GM12874 (cell line): ENCODE measurements around the gene SCARB1.

Source experiments
- TF ChIP-seq, protein P1 (sequence below): IDR thresholded peaks from 2 replicates; pipeline ENCODE4 v1.5.1; 2011; ENCODE audit warnings: low read depth, mild to moderate bottlenecking, control low read depth, low read length, moderate library complexity; ENCODE audit not compliant: insufficient read depth

Gene SCARB1

DNA sequence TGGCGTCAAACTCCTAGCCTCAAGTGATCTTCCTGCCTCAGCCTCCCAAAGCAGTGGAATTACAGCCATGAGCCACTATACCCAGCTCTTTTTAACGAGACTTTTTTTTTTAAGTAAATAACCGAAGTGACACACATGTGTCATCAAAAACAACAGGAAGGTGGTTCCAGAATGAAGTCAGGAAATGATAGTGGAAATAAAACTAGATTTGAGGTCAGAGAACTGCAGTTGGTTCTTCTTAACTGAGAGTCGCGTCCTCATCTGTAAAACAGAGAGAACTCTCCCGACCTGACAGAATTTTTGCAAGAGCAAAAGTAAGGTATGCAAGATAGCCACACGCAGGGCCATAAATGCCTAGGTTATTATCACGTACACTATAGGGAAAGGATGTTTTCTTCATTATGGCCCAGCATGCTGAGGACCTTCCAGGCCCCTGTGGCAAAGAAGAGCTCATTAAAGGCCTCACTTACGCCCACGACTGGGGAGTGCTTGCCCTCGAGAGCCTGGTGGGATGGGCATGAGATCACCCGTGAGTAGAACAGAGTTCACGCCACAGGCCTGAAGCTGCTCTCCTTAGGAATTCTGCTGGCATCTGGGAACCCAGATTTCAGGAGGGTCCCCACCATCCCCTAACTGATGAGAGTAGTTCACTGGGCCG is 67.2 kb downstream of the SCARB1 start:
- TF ChIP-seq, protein P1, sequence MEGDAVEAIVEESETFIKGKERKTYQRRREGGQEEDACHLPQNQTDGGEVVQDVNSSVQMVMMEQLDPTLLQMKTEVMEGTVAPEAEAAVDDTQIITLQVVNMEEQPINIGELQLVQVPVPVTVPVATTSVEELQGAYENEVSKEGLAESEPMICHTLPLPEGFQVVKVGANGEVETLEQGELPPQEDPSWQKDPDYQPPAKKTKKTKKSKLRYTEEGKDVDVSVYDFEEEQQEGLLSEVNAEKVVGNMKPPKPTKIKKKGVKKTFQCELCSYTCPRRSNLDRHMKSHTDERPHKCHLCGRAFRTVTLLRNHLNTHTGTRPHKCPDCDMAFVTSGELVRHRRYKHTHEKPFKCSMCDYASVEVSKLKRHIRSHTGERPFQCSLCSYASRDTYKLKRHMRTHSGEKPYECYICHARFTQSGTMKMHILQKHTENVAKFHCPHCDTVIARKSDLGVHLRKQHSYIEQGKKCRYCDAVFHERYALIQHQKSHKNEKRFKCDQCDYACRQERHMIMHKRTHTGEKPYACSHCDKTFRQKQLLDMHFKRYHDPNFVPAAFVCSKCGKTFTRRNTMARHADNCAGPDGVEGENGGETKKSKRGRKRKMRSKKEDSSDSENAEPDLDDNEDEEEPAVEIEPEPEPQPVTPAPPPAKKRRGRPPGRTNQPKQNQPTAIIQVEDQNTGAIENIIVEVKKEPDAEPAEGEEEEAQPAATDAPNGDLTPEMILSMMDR, result no peak

DNA sequence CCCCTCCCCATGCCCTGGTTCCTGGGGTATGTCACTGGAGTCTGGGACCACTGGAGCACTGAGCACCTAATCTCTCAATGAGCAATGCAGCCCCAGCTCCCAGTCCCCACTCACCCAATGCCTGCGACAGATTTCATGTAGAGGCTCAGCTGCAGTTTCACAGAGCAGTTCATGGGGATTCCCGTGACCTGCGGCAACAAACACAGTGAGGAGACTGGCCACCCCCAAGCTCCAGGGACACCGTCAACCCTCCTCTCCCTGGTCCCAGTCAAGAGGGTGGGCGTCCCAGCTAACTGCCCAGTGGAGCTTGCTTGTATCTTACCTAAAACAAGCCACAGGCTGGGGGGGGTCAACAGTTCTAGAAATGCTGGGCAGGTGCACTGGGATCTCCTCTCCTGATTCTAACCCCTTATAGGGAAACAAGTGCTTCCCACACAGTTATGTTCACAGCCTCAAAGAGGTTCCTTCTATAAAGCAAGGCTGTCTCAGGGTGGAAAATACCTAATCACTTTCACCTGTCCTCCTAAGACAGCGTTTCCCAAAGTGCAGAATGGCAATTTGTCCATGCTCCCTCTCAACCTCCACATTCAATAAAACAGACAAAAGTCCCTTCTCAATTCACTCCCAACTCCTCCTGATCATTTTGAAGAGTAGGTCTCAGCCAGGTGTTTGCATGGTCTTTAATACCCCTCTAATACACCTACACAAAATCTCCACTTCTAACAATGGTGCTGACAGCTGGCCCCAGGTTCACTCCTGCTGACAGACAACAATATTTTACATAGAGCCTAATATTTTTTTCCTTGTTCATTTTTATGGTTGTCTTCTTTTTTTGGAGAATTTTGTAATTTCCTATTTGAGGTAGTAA is 68.3 kb downstream of the SCARB1 start:
- TF ChIP-seq, protein P1, result no peak

DNA sequence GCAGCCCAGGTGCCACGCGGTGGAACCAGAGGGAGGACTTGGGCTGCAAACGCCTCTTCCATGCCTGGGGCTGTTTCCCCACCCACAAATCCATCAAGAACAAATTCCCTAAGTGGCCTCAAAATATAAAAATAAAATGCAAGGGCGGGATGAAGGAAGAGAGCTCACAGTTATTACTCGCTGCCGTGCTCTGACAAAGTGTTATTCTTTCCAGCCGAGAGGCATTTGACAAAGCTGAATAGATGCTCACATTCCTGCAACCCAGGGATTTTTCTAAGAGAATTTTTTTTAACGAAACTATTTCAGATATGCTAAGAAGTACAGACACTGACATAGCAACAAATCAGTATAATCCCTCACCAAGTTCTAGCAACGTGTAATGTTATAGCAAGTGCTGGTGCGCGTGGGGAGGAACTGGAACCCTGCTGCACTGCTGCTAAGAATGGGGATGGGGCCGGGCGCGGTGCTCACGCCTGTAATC is 70.7 kb downstream of the SCARB1 start:
- TF ChIP-seq, protein P1, result no peak

DNA sequence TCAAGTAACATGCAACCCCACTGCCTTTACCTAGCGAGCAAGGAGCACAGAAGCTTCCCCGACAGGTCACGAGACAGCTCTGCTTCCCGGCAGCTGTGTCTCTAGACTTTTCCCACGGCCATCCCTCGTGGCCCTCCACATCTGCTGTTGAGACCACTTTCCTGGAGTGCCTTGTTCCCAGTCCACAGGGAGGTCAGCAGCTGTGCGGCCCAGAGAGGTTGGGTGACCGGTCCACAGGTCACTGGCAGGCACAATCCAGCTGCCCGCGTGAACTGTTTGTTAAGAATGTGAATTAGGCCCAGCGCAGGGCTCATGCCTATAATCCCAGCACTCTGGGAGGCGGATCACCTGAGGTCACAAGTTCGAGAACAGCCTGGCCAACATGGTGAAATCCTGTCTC is 71.5 kb downstream of the SCARB1 start:
- TF ChIP-seq, protein P1, result no peak

DNA sequence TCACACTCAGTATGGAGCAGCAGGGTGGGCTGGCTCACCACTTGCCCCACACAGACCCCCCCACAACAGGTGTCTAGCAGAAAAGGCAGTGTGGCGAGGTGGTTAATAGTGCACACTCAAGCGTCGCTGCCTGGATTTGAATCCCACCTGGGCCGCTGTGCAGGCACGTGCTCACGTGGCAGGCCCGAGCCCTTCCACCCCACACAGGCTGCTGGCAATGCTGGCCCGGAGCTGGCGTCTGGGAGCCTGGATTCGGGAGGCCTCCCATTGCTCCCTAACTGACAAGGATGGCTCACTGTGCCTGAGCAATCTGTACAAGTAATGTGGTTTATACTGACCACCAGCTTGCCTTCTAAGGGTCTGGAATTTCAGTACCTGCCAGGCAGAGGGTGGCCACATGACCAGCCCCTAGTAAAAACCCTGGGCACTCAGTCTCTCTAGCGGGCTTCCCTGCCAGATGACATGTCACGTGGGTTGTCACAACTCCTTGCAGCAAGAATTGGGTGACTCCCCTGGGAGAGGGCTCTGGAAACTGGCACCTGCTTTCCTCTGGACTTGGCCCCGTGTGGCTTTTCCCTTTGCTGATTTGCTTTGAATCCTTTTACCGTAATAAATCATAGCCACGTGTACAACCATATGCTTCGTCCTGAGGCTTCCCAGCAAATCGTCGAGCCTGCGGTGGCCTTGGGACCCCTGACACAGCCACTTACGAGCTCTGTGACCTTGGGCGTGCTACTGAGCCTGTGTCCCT is 72.8 kb downstream of the SCARB1 start:
- TF ChIP-seq, protein P1, result no peak

DNA sequence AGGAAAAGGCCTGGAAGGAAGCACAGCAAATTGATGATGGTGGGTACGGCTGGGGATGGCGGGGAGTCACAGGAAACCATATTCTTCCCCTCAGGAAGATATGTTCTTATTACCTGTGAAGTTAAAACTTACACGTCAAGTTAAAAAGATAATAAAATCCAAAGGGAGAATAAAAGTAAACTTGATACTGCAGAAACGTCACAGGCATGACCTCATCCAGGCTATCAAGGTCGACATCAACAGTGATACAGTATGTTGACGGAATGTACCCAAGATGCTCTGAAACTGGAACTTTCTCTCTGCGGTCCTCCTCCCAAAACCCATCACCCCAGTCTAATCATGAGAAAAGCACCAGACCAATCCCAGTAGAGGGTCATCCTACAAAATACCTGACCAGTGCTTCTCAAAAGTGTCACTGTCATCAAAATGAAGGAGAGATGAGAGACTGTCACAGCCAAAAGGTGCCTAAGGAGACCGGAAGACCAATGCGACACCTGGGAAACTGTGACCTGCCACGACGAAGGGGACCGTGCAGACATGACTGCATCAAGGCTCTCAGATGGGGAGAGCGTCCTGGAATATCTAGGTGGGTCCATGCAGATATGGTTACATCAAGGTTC is 74.6 kb downstream of the SCARB1 start:
- TF ChIP-seq, protein P1, result no peak
